C1 segment of cervical spinal cord (tissue), 14 donors: Measurements from ENCODE around the gene LOC101059915.
"Not testable (repeated sequence)": the region's sequence is repeated elsewhere in the genome, so short reads cannot be mapped to it uniquely, and the experiment has no call there.

ENCODE experiments used
- DNase-seq, 14 donors: peaks; one replicate each; lab custom pipeline; 2025; lab: John Stamatoyannopoulos, UW

Gene LOC101059915

GRCh38 chrX:71675636-71676035, 8.3 kb downstream of the LOC101059915 start:
- DNase-seq, result not testable (repeated sequence)

DNA sequence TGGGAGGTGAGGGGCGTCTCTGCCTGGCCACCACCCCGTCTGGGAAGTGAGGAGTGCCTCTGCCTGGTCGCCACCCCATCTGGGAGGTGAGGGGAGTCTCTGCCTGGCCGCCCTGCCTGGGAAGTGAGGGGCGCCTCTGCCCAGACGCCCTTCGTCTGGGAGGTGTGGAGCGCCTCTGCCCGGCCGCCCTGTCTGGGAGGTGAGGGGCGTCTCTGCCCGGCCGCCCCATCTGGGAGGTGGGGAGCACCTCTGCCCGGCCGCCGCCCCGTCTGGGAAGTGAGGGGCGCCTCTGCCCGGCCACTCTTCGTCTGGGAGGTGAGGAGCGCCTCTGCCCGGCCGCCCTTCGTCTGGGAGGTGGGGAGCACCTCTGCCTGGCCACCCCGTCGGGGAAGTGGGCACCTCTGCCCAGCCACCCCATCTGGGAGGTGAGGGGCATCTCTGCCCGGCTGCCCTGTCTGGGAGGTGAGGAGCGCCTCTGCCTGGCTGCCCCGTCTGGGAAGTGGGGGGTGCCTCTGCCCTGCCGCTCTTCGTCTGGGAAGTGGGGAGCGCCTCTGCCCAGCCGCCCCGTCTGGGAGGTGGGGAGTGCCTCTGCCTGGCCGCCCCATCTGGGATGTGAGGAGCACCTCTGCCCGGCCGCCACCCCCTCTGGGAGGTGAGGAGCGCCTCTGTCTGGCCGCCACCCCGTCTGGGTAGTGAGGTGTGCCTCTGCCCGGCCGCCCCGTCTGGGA, 8.9 kb downstream of the LOC101059915 start:
- DNase-seq, result not testable (repeated sequence)

DNA sequence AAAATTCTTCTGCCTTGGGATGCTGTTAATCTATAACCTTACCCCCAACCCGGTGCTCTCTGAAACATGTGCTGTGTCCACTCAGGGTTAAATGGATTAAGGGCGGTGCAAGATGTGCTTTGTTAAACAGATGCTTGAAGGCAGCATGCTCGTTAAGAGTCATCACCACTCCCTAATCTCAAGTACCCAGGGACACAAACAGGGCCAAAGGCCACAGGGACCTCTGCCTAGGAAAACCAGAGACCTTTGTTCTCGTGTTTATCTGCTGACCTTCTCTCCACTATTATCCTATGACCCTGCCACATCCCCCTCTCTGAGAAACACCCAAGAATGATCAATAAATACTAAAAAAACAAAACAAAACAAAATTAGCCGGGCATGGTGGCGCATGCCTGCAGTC, 9.8 kb downstream of the LOC101059915 start:
- not testable (repeated sequence) for DNase-seq

DNA sequence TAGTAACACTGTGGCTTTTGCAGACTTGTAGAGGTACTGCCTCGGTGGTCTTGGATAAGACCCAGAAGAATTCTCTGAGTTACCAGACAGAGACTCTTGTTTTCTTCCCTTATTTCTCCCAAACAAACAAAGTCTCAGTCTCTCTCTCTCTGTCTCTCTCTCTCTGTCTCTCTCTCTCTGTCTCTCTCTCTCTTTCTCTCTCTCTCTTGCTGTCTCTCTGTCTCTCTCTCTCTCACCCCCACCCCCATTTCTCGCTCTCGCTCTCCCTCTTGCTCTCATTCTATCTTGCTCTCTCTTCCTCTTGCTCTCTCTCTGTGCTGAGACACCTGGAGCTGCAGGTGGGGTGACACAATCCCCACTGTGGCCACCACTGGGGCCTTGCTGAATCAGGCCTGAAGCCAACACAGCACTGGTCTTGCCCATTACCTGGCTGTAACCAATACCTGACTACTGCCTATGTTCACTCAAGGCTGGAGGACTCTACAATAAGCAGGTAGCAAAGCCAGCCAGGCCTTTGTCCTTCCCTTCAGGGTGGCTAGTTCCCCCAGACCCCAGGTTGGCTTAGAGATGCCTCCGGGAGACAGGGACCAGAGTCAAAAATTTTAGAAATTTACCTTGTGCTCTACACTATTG, 12.3 kb downstream of the LOC101059915 start:
- no peak for DNase-seq

GRCh38 chrX:71696641-71697465, 29.5 kb downstream of the LOC101059915 start:
- DNase-seq, result not testable (repeated sequence)

- DNase-seq, result not testable (repeated sequence)
These were observed 30.3 kb downstream of the LOC101059915 start for GRCh38 chrX:71697466-71698298.

DNA sequence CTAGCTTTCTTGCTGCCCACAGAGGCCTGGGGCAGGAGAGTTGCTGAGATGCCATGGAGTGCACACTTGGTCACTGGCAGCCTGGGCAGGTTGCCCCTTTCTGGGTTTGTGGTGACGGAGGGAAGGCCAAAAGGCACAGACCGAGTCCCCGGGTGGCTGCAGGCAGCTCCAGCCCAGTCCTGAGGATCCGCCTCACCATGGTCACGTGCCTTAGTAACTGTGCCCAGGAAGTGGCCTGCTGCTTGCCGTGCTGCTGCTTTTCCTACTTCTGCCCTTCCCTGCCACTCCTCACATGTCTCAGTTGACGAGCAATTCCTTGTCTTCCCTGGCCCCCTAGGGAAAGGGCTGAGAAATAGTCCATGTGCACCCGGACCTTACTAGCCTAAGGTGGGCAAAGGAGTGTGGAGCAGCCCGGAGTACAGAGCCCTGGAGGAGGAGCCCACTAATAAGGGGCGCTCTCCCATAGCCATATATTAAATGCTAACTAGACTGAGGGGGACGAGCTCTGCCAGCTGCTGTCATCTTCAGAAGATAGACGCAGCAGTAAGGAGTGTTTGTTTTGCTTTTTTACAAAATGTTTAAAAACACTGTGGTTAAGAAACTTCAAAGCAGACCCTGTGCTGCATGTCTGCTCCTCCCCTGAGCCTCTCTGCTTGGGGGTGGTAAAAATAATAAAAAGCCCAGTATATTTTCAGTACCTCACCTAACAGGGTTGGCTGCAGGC, 31.1 kb downstream of the LOC101059915 start:
- not testable (repeated sequence) for DNase-seq

GRCh38 chrX:71699023-71699344, 31.6 kb downstream of the LOC101059915 start:
- not testable (repeated sequence) for DNase-seq

DNA sequence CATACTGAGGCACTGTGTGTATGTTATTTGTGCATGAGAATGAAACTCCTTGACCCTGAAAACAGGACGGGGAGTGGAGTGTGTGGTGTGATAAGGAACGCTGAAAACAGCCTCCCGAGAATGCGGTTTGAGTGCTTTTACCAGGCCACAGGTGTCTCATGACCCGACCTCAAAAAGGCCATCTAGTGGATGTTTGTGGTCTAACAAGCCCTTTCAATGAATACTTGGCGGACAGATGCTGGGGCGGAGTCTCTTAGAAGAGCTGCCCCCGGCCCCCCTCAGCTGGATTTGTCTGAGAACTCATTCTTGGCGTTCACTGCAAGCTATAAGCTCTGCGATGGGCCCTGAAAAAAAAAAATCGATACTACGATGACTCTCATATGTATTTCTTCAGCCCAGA, 35.5 kb downstream of the LOC101059915 start:
- not testable (repeated sequence) for DNase-seq

DNA sequence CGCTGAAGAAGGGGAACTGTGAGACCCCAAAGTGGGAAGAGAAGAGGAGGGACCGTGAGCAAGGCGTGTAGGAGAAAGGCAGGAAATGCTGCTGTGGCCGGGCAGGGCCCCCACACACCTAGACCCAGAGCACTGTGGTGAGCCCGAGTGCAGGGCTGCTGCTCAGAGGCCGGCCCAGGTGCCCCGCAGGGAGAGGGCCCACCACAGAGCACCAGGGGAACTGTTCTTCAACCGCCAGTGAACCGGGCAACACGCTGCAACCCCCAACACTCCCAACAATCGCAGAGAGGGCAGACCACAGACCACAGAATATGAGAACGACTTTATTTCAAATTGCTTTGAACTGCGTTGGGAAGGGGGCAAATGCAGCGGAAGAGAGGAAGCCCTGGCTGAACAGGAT, 46.7 kb downstream of the LOC101059915 start:
- not testable (repeated sequence) for DNase-seq

DNA sequence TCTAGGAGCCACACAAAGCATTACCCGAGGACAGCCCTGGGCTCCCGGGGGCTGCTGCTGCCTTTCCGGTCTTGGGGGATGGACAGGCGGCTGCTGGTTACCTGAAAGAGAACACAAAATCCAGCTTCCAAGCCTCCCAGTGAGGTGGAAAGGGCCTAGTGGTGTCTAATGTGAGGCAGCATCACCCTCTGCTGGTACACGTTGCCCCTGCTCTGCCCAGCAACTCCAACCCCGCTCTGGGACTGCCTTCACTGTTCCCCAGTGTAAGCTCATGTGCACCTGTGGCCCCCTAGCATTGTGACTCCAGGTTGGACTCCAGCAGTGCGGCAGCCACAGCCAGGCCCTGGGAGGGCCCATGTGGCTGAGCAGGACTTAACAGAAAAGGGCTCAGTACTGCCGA, 48.2 kb downstream of the LOC101059915 start:
- DNase-seq, result not testable (repeated sequence)

GRCh38 chrX:71716323-71716722, 49.0 kb downstream of the LOC101059915 start:
- not testable (repeated sequence) for DNase-seq

GRCh38 chrX:71718185-71718584, 50.8 kb downstream of the LOC101059915 start, which contains the start of gene CXorf49:
TSS of gene CXorf49 (minus strand) at chrX:71718285. CDS start at chrX:71718151, 134 bp downstream.
- not testable (repeated sequence) for DNase-seq

GRCh38 chrX:71719195-71719594, 51.8 kb downstream of the LOC101059915 start:
- DNase-seq, result not testable (repeated sequence)

DNA sequence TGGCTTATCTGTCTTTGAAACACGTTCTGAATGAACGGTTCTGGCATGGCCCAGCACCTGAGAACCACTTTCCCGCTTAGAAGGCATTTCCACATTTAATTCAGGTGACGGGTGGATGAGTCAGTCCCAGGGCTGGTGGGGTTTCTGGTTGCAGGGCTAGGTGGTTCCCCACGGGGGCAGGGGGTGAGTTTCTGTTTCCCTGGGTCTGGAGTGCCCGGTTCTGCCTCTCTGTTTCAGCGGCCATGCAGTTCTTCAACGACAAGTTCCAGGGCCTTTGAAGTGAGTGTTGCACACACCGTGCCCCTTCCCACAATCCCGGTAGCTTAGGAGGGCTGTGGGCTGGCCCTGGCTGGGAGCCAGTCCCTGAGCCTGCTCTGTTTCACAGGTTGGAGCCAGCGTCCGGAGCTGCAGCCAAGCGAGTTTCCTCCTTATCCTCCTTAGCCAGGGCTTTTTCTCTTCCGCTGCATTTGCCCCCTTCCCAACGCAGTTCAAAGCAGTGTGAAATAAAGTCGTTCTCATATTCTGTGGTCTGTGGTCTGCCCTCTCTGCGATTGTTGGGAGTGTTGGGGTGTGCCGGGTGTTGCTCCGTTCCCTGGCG, 53.0 kb downstream of the LOC101059915 start:
- DNase-seq, result not testable (repeated sequence)
